ENCODE data around the gene RPL13A.

- TF ChIP-seq FOXP2 (optimal IDR thresholded peaks at IDR 0.05; ENCODE audit: control extremely low read depth, extremely low read length, insufficient read depth) (no peak), POLR2AphosphoS5 (IDR thresholded peaks at IDR 0.05; ENCODE audit: borderline replicate concordance, low read depth, low read length) (no peak), EZH2 (IDR thresholded peaks at IDR 0.05) (no peak)
These were observed 16.8 kb upstream of the RPL13A start for GRCh38 chr19:49470615-49470978.
